MM.1S (cell line): ENCODE measurements around the gene LSAMP.

Source experiments
- DNase-seq: peaks from one replicate; pipeline ENCODE4 v3.0.0-alpha.2; 2015
- H2AFZ ChIP-seq: fragments of 300-600 bp; sonication (generic); 2 replicates; pipeline ENCODE4 v1.6.0; 2016; ENCODE audit warnings: antibody characterized with exemption, low read length
- H3F3A ChIP-seq: fragments of 300-600 bp; sonication (generic); 2 replicates; pipeline ENCODE4 v1.6.1; 2016; ENCODE audit warnings: mild to moderate bottlenecking, antibody characterized with exemption, low read length, moderate library complexity, mixed read lengths; ENCODE audit not compliant: insufficient read depth
- H3K27ac ChIP-seq: fragments of 300-600 bp; sonication (generic); 2 replicates; pipeline ENCODE4 v1.5.1; 2016; ENCODE audit warnings: mild to moderate bottlenecking, low read length
- H3K27me3 ChIP-seq: fragments of 300-600 bp; sonication (generic); replicated peaks from 2 replicates; pipeline ENCODE4 v1.6.0; 2016; ENCODE audit warnings: low read length; ENCODE audit not compliant: insufficient read depth
- H3K36me3 ChIP-seq: fragments of 300-600 bp; sonication (generic); replicated peaks from 2 replicates; pipeline ENCODE4 v1.6.1; 2016; ENCODE audit warnings: mild to moderate bottlenecking, low read length, mixed read lengths; ENCODE audit not compliant: insufficient read depth
- H3K4me1 ChIP-seq: fragments of 300-600 bp; sonication (generic); 2 replicates; pipeline ENCODE4 v1.6.1; 2016; ENCODE audit warnings: low read length, mixed read lengths
- H3K4me2 ChIP-seq: fragments of 300-600 bp; sonication (generic); 2 replicates; pipeline ENCODE4 v1.6.0; 2016; ENCODE audit warnings: low read depth, low read length
- H3K4me3 ChIP-seq: fragments of 300-600 bp; sonication (generic); 2 replicates; pipeline ENCODE4 v1.5.1; 2016; ENCODE audit warnings: low read length, mixed read lengths
- H3K79me2 ChIP-seq: fragments of 300-600 bp; sonication (generic); 2 replicates; pipeline ENCODE4 v1.6.1; 2016; ENCODE audit warnings: mixed run types, low read length, mixed read lengths
- H3K9ac ChIP-seq: fragments of 300-600 bp; sonication (generic); 2 replicates; pipeline ENCODE4 v1.6.1; 2016; ENCODE audit warnings: low read length, mixed read lengths
- H3K9me2 ChIP-seq: fragments of 300-600 bp; sonication (generic); replicated peaks from 2 replicates; pipeline ENCODE4 v1.6.1; 2016; ENCODE audit warnings: mild to moderate bottlenecking, low read length, mixed read lengths; ENCODE audit not compliant: insufficient read depth
- H3K9me3 ChIP-seq: fragments of 300-600 bp; sonication (generic); replicated peaks from 2 replicates; pipeline ENCODE4 v1.6.1; 2016; ENCODE audit warnings: mild to moderate bottlenecking, low read length, mixed read lengths; ENCODE audit not compliant: insufficient read depth
- H4K20me1 ChIP-seq: fragments of 300-600 bp; sonication (generic); 2 replicates; pipeline ENCODE4 v1.6.1; 2016; ENCODE audit warnings: mild to moderate bottlenecking, low read length, moderate library complexity, mixed read lengths; ENCODE audit not compliant: insufficient read depth
- EZH2 ChIP-seq: fragments of 300-600 bp; sonication (generic); optimal IDR thresholded peaks from 2 replicates; pipeline ENCODE3; 2017; ENCODE audit warnings: low read depth, mild to moderate bottlenecking, antibody characterized with exemption, low read length, mixed read lengths
- EZH2phosphoT487 ChIP-seq: fragments of 300-600 bp; sonication (generic); IDR thresholded peaks from 2 replicates; pipeline ENCODE4 v1.6.1; 2018; ENCODE audit warnings: antibody characterized with exemption, low read length
- TF ChIP-seq, protein P1 (sequence below): fragments of 300-600 bp; sonication (generic); IDR thresholded peaks from 2 replicates; pipeline ENCODE4 v1.5.1; 2016; ENCODE audit warnings: antibody characterized with exemption, low read length, mixed read lengths

The LSAMP gene

DNA sequence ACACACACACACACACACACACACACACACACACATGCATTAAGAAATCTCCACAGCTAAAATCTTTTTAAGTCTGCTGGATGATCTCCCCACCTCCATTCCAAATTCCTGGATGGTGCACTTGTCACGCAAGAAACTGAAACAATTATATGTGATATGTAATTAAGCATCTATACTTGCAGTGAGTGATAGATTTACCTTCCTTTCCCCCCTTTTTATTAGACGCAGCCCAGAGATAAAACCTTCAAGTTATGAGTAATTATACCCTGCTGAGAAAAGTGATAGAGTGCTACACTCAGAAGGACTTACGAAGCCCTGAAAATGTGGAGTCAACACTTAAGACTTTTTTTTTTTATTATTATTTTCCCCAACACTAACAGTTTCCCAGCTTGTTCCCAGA is 255.2 kb downstream of the LSAMP start:
- H3K9me2 ChIP-seq = no peaks in the 10 kb centered on the region
- H3K27ac ChIP-seq = no peak overlapping the region
- DNase-seq = no peak
- H3F3A ChIP-seq = no peaks in the 10 kb centered on the region
- H3K4me1 ChIP-seq = no peaks in the 10 kb centered on the region
- H3K36me3 ChIP-seq = no peaks in the 10 kb centered on the region
- TF ChIP-seq EZH2phosphoT487 = no peak
- TF ChIP-seq, protein P1, sequence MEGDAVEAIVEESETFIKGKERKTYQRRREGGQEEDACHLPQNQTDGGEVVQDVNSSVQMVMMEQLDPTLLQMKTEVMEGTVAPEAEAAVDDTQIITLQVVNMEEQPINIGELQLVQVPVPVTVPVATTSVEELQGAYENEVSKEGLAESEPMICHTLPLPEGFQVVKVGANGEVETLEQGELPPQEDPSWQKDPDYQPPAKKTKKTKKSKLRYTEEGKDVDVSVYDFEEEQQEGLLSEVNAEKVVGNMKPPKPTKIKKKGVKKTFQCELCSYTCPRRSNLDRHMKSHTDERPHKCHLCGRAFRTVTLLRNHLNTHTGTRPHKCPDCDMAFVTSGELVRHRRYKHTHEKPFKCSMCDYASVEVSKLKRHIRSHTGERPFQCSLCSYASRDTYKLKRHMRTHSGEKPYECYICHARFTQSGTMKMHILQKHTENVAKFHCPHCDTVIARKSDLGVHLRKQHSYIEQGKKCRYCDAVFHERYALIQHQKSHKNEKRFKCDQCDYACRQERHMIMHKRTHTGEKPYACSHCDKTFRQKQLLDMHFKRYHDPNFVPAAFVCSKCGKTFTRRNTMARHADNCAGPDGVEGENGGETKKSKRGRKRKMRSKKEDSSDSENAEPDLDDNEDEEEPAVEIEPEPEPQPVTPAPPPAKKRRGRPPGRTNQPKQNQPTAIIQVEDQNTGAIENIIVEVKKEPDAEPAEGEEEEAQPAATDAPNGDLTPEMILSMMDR = no peak
- TF ChIP-seq EZH2 = no peak
- H3K9me3 ChIP-seq = no peaks in the 10 kb centered on the region
- H4K20me1 ChIP-seq = no peaks in the 10 kb centered on the region
- H3K4me2 ChIP-seq = no peak overlapping the region
- no peak overlapping the region for H3K4me3 ChIP-seq
- no peaks in the 10 kb centered on the region for H3K79me2 ChIP-seq
- H3K27me3 ChIP-seq = no peaks in the 10 kb centered on the region
- no peak overlapping the region for H2AFZ ChIP-seq
- no peak overlapping the region for H3K9ac ChIP-seq

DNA sequence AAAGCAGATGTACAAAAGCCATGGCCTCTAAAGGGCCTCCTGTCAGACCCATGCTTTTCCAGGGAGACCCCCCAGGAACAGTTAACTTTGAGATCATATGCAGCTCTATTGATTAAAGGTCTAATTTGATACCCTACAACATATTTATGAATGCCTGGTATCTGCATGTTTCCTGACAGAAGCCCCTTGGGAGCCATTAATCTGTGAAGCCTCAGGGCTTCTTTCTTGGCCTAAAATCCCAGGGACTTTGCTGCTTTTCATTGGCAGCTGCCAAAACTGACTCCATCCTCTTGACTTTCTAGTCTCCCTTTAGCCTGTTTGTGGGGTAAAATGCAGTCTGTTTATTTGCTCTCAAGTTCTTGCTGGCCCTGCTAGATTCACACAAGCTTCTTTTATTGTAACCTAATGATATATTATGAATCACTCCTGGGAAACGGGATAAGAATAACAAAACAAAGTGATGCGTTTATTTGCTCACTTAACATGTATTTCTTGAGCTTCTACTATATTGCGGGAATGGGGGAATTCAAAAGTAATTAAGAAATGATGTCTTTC is 257.0 kb downstream of the LSAMP start:
- DNase-seq = no peak
- Histone ChIP-seq H3K9ac (no peak overlapping the region), H4K20me1 (no peaks in the 10 kb centered on the region), H3K4me3 (no peak overlapping the region), H3K4me2 (no peak overlapping the region), H3K27me3 (no peaks in the 10 kb centered on the region), H3K4me1 (no peaks in the 10 kb centered on the region), H3K9me2 (no peaks in the 10 kb centered on the region), H3F3A (no peaks in the 10 kb centered on the region), H3K9me3 (no peaks in the 10 kb centered on the region), H3K79me2 (no peaks in the 10 kb centered on the region), H2AFZ (no peak overlapping the region), H3K27ac (no peak overlapping the region), H3K36me3 (no peaks in the 10 kb centered on the region)
- TF ChIP-seq, protein P1 = no peak
- no peak for TF ChIP-seq EZH2
- no peak for TF ChIP-seq EZH2phosphoT487

DNA sequence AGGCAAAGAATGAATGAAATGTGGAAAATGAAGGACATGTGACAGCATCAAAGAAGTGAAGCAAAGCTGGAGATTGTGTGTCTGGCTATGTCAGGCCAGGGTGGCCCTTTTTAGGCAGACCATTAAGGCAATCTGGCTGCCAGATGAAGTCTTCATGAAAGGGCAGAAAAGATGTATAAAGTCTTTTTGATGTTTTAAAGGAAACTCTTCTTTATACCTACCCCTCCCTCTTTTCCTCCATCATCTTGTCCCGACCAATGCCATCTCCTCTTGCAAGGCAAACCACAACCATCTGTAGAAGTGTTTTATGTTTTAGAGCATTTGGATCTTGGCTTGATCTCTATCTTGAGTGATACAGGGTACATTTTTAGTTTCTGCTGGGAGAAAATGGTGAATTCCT is 259.2 kb downstream of the LSAMP start:
- Histone ChIP-seq H3K4me1 (no peaks in the 10 kb centered on the region), H3K36me3 (no peaks in the 10 kb centered on the region), H3K27ac (no peak overlapping the region), H3K9me3 (no peaks in the 10 kb centered on the region), H3K4me3 (no peak overlapping the region), H3K79me2 (no peaks in the 10 kb centered on the region), H3K9ac (no peak overlapping the region), H4K20me1 (no peaks in the 10 kb centered on the region), H3K27me3 (no peaks in the 10 kb centered on the region), H3K9me2 (no peaks in the 10 kb centered on the region), H3K4me2 (no peak overlapping the region), H3F3A (no peaks in the 10 kb centered on the region), H2AFZ (no peak overlapping the region)
- TF ChIP-seq EZH2phosphoT487 = no peak
- no peak for TF ChIP-seq EZH2
- TF ChIP-seq, protein P1 = no peak
- no peak for DNase-seq
